GF-D8 (cell line): ENCODE data around the gene DERL2.

Experiments used
- DNase-seq: peaks from one replicate; lab custom pipeline; 2025; lab: John Stamatoyannopoulos, UW

The DERL2 gene

DNA sequence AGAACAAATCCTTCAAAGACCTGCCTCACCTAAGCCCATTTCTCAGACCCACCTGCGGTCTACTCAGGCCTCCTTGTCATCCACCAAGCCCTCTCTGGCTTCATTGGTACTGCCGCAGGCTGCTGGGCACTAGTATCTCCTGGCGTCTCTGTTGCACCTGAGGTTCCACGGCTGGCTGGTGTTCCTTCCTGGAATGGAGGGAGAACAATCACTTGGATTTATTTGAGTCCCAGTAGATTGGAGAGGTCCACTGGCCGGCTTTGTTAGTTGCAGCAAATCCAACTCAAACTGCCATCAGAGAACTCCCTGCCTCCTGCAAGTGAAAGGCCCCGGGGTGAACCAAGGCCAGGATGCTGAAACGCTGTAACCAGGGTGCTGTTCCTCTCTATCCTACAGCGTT lies 15.7 kb upstream of the DERL2 start:
- no peak for DNase-seq

DNA sequence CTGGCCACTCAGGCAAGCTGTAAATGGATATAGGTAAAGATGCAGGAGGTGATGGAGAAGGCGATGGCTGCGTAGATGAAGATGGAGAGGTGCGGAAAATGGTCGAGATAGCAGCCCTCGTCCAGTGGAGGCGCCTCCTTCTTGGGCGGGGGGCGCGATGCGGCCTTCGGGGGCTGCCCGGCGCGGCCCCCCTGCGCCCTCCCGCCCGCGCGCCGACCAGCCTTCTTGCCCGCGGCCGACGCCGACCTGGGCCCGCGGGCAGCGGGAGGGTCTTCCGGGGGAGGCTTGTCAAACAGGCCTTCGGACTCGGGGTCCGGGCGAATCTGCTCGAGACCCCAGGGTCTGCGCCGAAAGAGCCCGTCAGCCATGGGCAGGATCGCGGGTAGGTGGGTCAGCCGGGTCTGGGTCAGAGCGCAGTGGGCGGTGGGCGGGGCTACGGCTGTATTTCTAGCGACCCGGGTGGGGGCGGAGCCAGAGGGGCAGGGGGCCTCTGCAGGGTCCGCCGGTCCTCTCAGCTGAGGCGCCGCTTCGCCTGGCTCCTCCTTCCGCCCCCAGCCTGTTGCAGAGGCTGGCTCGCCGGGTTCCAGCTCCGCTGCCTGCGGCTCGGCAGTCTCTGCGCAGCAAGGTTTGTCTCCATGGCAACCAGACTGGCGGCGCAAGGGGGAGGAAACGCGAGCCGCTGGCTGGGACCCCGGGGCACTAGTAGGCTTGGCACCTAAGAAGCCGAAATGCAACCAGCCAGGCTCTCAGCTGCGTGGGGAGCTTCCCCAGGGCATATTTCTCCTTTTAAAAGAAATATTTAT lies 14.8 kb upstream of the DERL2 start:
- DNase-seq, result no peak

DNA sequence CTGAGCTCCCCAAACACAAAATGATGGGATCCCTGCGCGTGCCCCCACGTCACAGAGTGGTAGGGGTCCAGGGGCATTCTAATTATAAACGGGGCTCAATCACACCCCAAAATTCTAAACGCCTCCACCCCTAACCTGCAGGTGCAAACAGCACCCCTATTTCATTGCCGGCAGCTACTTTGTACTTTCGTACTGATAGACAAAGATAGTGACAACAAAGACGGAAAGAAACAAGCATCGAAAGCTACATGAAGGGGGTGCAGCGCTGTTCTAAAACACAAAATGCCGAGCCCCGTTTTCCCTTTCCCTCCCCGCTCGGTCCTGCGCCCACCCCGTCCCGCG lies 14.2 kb upstream of the DERL2 start:
- DNase-seq, result no peak

DNA sequence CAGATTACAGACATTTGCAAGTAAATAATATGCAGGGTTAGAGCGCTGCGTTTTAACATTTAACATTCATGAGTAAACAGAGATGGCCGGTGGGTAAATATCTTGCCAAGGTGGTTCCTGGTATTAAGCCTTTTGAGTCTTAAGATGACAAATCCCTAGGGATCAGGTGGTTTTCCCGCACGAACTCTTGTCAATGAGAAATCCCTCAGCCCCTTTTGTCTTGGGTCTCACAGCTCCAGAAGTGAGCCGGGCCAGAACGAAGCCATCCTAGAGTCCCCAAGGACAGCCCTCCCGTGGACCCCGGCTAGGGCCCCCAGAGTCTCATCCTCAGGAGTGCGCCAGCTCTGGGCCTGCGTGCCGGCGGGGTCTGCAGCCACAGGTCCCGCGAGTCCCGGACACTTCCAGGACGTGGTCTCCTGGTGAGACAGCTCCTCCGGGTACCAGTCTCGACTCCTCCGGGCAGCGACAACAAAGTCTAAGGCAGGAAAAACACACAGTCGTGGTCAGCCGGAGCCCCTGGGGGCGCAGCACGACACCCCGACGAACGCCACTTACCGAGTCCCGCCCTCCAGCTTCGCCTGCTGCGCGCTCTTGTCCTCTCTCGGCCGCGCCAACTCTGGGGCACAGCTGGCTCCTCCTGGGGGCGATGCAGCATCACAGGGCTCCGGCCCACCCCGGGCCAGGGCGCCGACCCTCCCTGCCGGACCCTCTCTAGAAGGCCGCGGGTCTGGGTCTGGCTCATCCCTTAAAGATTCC lies 13.7 kb upstream of the DERL2 start:
- DNase-seq, result no peak

DNA sequence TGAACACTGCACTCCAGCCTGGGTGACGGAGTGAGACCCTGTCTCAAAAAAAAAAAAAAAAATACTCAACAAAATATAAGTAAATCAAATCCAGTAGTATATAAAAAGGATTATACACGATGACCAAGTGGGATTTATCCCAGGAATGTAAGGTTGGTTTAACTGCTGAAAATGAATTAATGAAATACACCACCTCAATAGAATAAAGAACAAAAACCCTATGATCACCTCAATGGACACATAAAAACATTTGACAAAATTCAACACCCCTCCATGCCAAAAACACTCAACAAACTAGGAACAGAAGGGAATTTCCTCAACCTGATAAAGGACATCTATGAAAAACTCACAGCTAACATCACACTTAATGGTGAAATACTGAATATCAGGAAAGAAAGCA lies 7.0 kb upstream of the DERL2 start:
- DNase-seq, result no peak

DNA sequence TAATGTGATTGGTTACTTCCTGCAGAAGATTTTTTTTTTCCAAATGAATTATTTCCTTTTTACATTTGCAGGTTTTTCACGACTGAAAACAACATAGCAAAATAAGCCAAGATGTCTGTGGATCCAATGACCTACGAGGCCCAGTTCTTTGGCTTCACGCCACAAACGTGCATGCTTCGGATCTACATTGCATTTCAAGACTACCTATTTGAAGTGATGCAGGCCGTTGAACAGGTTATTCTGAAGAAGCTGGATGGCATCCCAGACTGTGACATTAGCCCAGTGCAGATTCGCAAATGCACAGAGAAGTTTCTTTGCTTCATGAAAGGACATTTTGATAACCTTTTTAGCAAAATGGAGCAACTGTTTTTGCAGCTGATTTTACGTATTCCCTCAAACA lies 2.8 kb upstream of the DERL2 start:
- no peak for DNase-seq

DNA sequence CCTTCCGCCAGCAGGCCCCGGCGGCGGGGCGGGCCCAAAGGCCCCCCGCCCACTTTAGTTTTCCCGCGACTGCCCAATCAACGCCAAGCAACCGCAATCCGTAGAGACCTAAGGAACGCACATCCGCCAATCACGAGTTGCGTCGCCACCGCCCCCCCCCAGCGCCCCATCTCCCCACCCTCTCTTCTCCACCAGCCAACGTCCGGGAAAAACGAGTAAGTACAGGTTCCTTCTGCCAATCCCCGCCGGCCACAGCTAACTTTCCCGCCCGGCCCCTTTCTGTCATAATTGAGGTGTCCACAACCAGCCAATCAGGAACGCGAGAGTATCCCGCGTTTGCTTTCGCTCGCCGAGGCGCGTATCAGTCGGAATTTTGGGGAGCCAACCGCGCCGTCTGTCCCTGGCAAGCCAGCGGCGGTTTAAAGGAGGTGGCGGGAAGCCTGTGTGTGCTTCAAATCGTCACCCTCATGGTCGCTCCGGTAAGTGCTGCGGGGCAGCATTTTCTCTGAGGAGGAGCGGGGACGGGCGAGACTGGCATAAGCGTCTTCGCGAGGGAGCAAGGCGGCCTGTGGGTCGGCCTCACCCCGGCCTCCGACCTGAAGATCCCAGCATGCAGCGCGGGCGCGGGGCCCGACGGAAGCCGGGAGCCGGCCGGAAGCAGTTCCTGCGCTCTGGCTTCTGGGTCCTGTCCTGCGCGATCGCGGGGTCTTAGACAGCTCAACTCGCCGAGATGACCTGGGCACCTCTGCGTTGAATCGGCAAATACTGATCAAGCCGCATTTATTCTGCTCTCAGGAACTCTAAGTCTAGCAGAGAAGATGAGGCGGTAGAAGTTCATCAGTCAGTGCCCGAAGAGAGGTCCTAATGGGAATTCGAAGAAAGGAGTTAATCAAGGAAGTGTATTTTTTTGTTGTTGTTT lies 487 bp upstream of the DERL2 start, which contains the start of gene MIS12:
MIS12 (plus strand) TSS at position 361 of the 919 bp plus-strand sequence. CDS start 2,297 bp downstream, outside the sequence.
- DNase-seq, result peak; percentile 86

DNA sequence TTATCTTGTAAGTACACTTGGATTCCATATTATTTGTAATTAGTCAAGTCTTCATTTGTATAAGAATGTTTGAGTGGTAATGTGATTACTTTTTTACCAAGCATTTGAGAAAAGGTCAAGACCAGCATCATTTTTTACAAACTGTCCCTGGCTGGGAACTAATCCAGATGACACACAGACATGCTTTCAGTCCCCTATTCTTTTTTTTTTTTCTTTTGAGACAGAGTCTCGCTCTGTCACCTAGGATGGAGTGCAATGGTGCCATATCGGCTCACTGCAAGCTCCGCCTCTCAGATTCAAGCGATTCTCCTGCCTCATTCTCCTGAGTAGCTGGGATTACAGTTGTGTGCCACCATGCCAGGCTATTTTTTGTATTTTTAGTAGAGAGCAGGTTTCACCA lies 4.5 kb downstream of the DERL2 start:
- no peak for DNase-seq

DNA sequence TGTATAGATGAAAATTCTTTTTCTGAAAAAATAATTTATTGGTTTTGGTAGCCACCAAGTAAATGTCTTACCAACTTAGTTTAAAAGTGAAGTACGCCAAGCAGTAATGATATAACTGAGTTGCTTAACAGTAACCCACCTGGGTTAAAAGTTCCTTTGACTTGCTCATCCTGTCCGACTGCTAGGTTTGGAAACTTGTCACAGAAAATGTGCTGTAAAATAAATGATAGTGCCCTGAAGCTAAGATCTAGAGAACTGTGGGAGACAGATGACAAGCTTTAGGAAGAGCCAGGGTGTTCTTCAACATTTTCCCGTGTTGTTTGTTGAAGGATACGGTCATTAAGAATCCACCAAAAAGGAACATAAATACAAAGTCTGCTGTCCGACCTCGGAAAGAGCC lies 5.0 kb downstream of the DERL2 start:
- DNase-seq, result no peak

DNA sequence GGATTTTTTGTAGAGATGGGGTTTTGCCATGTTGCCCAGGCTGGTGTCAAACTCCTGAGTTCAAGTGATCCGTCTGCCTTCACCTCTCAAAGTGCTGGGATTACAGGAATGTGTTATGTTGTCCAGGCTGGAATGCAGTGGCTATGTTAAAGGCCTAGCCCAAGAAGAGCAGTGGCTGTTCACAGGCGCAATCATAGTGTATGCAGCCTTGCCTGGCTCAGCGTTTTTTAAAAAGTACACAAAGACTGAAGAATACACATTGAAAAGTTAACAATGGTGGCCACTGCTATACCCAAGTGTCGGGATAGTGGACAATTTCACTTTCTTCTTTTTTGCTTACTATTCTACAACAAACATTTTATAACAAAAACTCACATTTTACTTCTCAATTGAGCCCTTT lies 7.0 kb downstream of the DERL2 start:
- no peak for DNase-seq

DNA sequence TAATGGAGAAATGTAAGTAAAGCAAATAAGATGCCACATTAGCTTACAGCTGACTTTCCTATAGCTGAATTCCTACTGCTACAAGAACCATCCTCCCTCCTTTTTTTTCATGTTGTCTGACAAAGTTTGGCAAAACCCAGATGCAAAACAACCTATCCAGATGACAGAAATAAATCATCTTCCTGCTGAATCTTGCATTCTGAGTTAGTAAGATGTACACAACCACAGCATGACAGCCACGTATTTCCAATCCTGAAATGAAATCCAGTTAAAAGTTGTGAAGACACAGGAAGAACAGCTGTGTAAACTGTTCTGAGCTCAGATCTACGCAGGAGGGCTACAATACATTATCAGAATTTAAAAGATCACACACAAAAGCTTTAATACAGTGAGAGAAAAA lies 12.1 kb downstream of the DERL2 start:
- no peak for DNase-seq

DNA sequence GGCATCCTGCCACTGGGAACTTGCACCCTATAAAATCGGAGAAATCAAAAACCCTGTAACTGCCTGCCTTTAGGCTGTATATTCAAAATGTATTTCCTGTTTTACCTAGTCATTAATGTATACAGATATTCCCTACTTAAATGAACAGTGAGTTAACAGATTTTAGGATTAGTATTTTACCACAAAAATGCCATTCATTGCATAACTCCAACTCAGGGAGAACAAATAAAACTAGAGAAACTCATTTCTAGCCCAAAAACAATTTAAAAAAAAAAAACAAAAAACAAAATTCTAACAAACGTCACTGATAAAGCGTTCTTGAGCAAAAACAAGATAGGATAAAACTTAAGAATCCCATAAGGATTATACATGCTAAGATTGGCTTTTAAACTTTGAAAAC lies 13.5 kb downstream of the DERL2 start:
- no peak for DNase-seq

DNA sequence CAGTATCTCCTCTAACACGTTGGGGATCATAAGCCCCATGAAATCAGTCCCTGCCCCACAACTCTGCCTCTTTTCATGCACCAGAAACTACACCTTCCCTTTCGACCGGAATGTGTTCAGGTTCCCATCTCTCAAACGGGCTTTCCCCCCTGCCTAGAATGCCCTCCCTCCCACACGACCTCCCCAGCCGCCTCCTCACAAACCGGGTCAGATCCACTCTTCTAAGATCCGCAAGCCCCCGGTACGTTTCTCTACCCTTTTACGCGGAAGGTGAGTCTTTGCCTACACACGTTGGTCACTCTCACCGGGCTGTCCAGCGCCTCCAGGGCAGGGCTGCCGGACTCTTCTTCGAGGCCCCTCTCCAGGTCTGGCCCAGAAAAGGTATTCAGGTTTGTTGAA lies 17.9 kb downstream of the DERL2 start:
- DNase-seq, result no peak

DNA sequence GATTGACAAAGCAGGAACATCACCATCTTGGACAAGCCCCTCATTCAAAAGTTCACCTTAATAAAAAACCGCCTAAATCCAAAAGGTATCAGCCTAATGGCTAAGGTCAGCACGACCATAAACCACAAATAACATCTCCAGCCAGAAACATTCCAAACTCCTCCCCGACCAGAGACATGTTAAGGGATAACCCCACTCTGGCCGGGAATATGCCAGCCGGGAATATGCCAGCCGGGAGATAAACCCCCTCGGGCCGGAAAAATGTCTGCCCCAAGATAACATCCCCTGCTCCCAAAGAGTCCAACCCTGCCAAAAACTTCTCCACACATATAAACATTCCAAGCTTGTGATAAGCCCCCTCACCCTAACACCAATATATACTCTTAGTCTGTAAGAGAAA lies 18.6 kb downstream of the DERL2 start:
- no peak for DNase-seq

DNA sequence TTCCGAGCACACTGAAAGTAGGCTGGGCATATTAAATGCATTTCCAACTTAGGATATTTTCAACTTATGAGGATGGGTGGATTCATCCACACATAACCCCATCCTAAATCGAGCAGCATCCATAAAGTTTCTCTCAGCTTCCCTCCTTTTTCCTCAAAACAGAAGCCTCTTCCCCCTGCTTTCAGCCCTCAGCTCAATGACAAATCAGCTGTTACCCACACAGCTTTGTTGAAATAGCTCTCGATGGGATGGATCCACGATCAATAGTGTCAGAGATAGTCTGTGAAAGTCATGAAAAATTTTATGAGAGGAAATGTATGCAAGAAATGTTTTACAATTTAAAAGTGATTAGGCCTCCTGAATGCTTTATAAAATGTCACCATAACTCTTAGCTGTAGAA lies 19.7 kb downstream of the DERL2 start:
- DNase-seq, result no peak

DNA sequence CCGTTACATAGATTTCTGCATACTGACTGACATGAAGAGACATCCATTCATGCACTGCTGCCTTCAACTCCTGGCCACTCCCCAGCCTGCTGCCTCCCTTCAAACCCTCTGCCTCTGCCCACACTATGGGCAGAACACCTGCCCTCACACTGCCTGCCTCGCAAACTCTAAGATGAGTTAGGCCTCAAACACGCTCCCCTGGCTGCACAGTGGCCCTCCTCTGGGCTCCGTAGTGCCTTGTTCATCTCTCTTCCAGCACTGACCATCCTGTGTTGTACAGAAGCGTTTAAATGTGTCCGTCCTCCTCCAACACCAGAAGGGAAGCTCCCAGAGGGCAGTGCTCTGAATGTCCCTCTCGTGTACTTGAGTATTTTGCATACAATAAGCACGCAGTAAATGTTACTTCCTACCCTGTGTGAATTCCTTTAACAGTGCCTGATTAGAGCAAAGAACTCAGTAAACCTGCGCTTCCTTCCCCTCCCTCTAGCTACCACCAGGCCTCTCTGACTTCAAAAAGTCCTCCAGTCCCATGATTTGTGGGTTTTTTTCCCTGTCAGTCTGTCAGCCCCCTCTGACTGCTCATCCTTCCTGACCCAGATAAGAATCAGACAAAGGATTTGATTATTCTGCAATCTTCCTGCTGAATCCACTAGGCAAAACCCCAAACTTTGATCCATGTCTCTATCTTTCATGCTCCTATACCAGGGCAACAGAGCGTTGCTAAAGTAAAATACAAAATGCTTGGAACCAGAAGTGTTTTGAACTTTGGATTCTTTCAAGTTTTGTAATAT lies 21.1 kb downstream of the DERL2 start:
- DNase-seq, result no peak

DNA sequence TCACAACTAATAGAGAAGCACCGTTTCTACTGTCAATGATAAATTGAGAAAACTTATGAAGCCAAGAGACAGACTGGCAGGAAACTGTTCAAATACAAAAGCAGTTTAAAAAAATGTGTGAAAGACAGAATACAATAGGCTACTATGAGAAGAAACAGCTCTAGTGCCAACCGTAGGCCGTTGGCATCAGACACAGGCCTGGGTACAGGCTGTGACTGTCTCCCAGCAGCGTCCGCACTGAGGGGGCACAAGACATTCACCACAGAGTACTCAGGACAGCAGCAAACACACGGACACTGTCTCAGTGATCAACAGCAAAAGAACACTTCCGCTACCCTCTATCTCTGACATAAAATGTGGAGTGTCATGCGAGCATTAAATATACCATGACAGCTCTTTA lies 39.2 kb downstream of the DERL2 start:
- no peak for DNase-seq

DNA sequence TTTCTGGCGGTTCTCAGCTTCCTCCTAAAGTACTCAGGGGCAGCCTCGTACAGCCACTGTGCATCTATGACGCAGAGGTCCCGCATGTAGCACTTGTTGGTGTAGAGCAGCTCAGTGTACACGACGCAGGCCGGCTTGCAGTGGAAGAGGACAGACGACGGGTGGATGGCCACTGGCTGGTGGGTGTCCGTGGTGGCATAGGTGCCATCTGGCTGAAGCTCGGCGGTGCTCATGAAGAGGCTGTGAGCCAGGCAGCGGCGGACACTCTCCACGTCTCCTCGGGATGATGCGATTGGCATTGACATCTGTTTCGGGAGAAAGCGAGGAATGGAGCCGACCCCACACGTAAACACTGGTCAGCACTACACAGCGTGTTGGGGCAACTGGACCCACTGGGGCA lies 41.8 kb downstream of the DERL2 start:
- DNase-seq, result no peak

DNA sequence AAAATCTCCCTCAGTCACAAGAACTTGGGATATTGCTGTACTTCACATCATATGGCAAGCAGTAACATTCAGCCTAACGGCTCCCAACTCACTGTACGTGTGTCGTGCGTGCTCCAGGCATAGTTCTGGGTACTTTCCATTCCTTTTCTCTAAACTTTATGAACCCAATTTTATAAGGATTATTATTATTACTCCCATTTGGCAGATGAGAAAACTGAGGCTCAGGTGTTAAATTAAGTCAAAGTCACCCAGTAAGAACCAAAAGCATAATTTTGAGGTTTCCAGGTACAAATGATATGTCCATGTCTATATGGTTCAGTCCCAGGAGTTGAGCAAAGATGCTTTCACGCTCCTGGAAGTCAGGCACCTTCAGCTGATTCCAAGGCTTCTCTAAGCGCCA lies 42.2 kb downstream of the DERL2 start:
- no peak for DNase-seq

DNA sequence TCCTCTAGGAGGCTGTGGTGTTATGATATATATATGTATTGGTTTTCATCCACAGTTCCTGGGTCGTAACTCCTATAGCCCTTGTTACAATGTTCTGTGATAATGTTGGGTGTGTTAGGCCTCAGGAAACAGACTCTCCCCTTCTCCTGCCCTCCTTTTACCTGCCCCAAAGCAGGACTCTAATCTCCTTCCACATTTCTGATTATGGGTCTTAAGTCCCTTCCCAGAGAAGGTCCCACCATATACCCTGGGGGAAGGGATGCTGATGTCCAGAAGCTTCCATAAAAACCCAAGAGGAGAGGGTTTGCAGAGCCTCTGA lies 46.6 kb downstream of the DERL2 start:
- DNase-seq, result no peak

DNA sequence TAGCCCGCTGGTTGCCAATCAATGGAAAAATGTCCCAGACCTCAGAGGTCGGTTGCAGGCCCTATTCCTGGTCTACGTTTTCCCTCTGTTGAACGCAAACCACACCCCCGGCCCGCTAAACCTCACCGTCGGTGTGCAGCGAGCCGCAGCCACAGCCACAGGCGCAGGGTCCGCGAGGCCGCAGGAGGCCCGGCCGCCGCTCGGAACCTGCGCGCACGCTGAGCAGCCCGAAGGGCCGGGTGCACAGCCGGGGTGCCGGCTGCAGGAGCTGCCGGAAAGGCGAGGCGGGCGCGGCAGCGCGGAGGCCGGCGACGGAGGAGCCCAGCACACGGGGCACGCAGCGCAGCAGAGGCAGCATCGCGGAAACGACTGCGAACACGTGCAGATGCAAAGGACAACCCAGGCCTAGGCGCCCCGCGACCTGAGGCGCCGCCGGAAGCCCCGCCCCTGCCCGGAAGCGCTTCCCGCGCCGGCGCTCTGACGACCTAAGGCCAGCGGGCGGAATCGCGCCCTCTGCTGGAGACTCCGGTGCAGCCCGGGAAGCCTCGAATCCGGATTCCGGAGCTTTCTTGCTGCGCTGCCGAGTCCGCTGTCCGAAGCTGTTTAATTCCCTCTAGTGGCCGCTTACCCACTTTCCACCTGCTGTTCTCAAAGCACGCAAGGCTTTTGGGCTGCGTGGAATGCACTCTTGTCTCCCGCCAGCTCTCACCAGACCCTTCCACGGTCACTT lies 47.1 kb downstream of the DERL2 start, which contains the start of gene C1QBP:
C1QBP (minus strand) TSS at position 440 of the 730 bp plus-strand sequence; CDS start at position 358, 82 bp downstream.
- peak; percentile 47 for DNase-seq
